Trophoblast cell (in vitro differentiated cells and primary cell): ENCODE data around the gene WNT1.

Experiments
- DNase-seq, 2 donors: peaks; one replicate each; pipeline ENCODE4 v3.0.0-alpha.2; 2016
- H2AFZ ChIP-seq: 2 replicates; pipeline ENCODE4 v1.6.1; 2013; ENCODE audit warnings: low read length, moderate library complexity, mild to moderate bottlenecking; ENCODE audit not compliant: insufficient read depth, poor library complexity
- H2AK5ac ChIP-seq: 2 replicates; pipeline ENCODE4 v1.6.1; 2013; ENCODE audit warnings: mild to moderate bottlenecking, low read length
- H2BK120ac ChIP-seq: 2 replicates; pipeline ENCODE4 v1.6.1; 2013; ENCODE audit warnings: low read length, mild to moderate bottlenecking, moderate library complexity; ENCODE audit not compliant: insufficient read depth, poor library complexity
- H2BK12ac ChIP-seq: 2 replicates; pipeline ENCODE4 v1.6.1; 2013; ENCODE audit warnings: mild to moderate bottlenecking, low read length, moderate library complexity
- H2BK5ac ChIP-seq: 2 replicates; pipeline ENCODE4 v1.6.1; 2013; ENCODE audit warnings: low read length, low read depth, moderate library complexity, mild to moderate bottlenecking; ENCODE audit not compliant: poor library complexity
- H3K14ac ChIP-seq: 2 replicates; pipeline ENCODE4 v1.6.1; 2013; ENCODE audit warnings: mild to moderate bottlenecking, low read length
- H3K18ac ChIP-seq: 2 replicates; pipeline ENCODE4 v1.6.1; 2013; ENCODE audit warnings: mild to moderate bottlenecking, low read length
- H3K23ac ChIP-seq: 2 replicates; pipeline ENCODE4 v1.6.1; 2013; ENCODE audit warnings: low read length
- H3K27ac ChIP-seq: 2 replicates; pipeline ENCODE4 v1.5.1; 2013; ENCODE audit warnings: low read depth, mild to moderate bottlenecking, inconsistent platforms, low read length, moderate library complexity
- H3K27me3 ChIP-seq: 2 replicates; pipeline ENCODE4 v1.6.1; 2013; ENCODE audit warnings: inconsistent platforms, mild to moderate bottlenecking, low read length, moderate library complexity; ENCODE audit not compliant: insufficient read depth
- H3K36me3 ChIP-seq, 2 experiments: 1 replicate in 1 of 2; 2 replicates in 1 of 2; pipeline ENCODE4 v1.6.1; 2013; ENCODE audit warnings: low read length in 2 of 2, mild to moderate bottlenecking in 2 of 2, moderate library complexity in 1 of 2; ENCODE audit not compliant: insufficient read depth in 2 of 2, control insufficient read depth in 1 of 2
- H3K4ac ChIP-seq: 2 replicates; pipeline ENCODE4 v1.6.1; 2013; ENCODE audit warnings: low read depth, mild to moderate bottlenecking, low read length, moderate library complexity
- H3K4me1 ChIP-seq, 2 experiments: 1 replicate in 1 of 2; 2 replicates in 1 of 2; pipeline ENCODE4 v1.6.1; 2013; ENCODE audit warnings: low read length in 2 of 2, mild to moderate bottlenecking in 2 of 2, moderate library complexity in 1 of 2; ENCODE audit not compliant: insufficient read depth in 2 of 2, control insufficient read depth in 1 of 2
- H3K4me2 ChIP-seq: 2 replicates; pipeline ENCODE4 v1.6.1; 2013; ENCODE audit warnings: inconsistent platforms, mild to moderate bottlenecking, low read length, moderate library complexity
- H3K4me3 ChIP-seq: 2 replicates; pipeline ENCODE4 v1.5.1; 2013; ENCODE audit warnings: mild to moderate bottlenecking, low read depth, low read length, inconsistent platforms
- H3K79me1 ChIP-seq: one replicate; pipeline ENCODE4 v1.6.1; 2013; ENCODE audit warnings: low read length
- H3K79me2 ChIP-seq: 2 replicates; pipeline ENCODE4 v1.6.1; 2013; ENCODE audit warnings: low read length, mild to moderate bottlenecking; ENCODE audit not compliant: control insufficient read depth, insufficient read depth, poor library complexity
- H3K9ac ChIP-seq: 2 replicates; pipeline ENCODE4 v1.6.1; 2013; ENCODE audit warnings: mild to moderate bottlenecking, low read length
- H3K9me3 ChIP-seq: 2 replicates; pipeline ENCODE4 v1.6.1; 2013; ENCODE audit warnings: low read depth, mild to moderate bottlenecking, control low read depth, inconsistent platforms, low read length; ENCODE audit not compliant: insufficient read depth
- H4K12ac ChIP-seq: 2 replicates; pipeline ENCODE4 v1.6.1; 2013; ENCODE audit warnings: low read depth, mild to moderate bottlenecking, low read length, moderate library complexity
- H4K8ac ChIP-seq: 2 replicates; pipeline ENCODE4 v1.6.1; 2013; ENCODE audit warnings: low read depth, mild to moderate bottlenecking, low read length, moderate library complexity
- H4K91ac ChIP-seq: one replicate; pipeline ENCODE4 v1.6.1; 2013; ENCODE audit warnings: low read depth, mild to moderate bottlenecking, low read length, moderate library complexity
- WGBS: extraction: QIAGEN DNeasy Blood & Tissue Kit; methylation state at CpG from one replicate; pipeline ENCODE4 v1.1.7; 2013; ENCODE audit warnings: missing lambda C conversion rate; ENCODE audit not compliant: insufficient read length, insufficient coverage; ENCODE audit errors: extremely low coverage; 5-methylcytosine and 5-hydroxymethylcytosine counted together

WNT1 gene

DNA sequence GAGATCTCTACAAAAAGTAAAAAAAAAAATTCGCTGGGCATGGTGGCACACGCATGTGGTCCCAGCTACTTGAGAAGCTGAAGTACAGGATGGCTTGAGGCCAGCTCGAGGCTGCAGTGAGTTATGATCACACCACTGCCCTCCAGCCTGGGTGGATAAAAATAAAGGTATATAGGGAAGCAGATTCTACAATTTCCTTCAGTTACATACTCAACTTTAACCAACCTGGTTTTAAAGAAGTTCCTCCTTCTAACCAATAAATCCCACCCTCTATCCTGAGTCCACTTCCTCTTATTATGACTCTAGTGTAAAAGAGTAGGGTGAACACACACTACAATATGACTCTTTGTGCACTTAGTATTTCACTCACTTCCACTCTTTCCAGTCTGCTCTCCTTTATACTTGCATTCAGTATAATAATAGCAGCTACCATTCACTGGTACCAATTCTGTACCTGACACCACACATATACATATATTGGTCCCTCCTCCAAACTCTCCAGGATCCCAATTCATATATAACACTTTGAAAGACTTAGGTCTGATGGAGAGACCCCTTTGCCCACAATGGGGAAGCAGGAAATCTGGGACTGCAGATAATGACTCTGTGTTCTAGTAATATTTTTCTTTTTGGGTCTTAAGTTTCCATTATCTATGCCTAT, 23.2 kb upstream of the WNT1 start:
- no peak overlapping the region for H4K91ac ChIP-seq
- H3K18ac ChIP-seq = no peak overlapping the region
- H3K27ac ChIP-seq = no peak overlapping the region
- peaks cover 14% of the 10 kb centered on the region for H3K79me2 ChIP-seq
- peaks cover 9% of the 10 kb centered on the region for H3K79me1 ChIP-seq
- H4K8ac ChIP-seq = no peak overlapping the region
- peaks cover 5 to 8% of the 10 kb centered on the region in 2 experiments for H3K4me1 ChIP-seq
- H4K12ac ChIP-seq = no peak overlapping the region
- no peak for DNase-seq
- WGBS = no CpG with 5 or more reads among the region's 3 CpGs
- no peaks in the 10 kb centered on the region for H3K9me3 ChIP-seq
- no peaks in the 10 kb centered on the region for H3K27me3 ChIP-seq
- H3K4ac ChIP-seq = peak overlapping the region; percentile 58
- H3K14ac ChIP-seq = no peak overlapping the region
- H2AFZ ChIP-seq = no peak overlapping the region
- H3K4me3 ChIP-seq = no peak overlapping the region
- H2BK5ac ChIP-seq = no peak overlapping the region
- H2BK120ac ChIP-seq = no peak overlapping the region
- peaks cover 3 to 13% of the 10 kb centered on the region in 2 experiments for H3K36me3 ChIP-seq
- no peak overlapping the region for H2AK5ac ChIP-seq
- H3K4me2 ChIP-seq = no peak overlapping the region
- no peak overlapping the region for H2BK12ac ChIP-seq
- H3K23ac ChIP-seq = no peak overlapping the region
- no peak overlapping the region for H3K9ac ChIP-seq

DNA sequence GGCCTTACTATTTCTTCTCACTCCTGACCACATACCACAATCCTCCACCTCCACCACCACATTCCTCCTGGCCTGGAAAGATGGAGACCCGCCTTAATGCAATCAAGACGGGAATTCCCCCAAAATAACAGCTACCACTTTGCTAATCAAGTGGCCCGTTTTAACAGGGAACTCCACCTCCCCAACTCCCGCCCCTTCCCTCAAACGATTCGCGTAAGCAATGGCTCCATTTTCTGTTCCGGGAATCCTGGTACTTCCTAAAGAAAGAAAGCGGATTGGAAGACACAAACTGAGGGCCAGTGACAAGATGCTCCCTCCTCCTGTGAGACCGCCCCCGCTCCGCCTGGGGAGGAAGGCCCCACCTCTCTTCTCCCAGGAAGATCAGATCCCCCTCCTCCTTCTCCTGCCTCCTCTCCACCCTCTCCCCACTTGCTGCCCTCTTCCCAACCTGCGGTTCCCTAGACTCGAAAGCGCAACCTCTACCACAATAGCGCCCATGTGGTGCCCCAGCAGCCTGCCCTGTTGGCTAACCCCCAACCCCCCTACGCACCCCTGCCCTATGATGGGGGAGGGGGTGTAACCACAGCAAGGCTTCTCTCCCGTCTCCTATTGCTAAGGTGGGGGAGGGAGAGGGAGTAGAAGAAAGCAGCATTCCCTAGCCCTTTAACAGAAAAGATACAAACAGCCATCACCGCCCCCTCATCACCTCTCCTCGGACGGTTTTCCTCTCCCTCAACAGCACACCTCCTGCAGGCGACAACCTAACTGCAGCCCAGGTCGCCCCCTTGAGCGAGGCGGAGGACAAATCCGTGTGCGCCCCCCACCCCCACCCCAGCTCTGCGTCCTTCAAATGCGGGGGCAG, 21.6 kb upstream of the WNT1 start:
- no peak overlapping the region for H3K23ac ChIP-seq
- H3K36me3 ChIP-seq = peaks cover 3 to 13% of the 10 kb centered on the region in 2 experiments
- DNase-seq = peak; percentile 93 to 94
- H3K9ac ChIP-seq = peak overlapping the region; percentile 86
- H3K27ac ChIP-seq = peak overlapping the region; percentile 76
- peak overlapping the region; percentile 81 for H2BK120ac ChIP-seq
- no peaks in the 10 kb centered on the region for H3K9me3 ChIP-seq
- peaks cover 14% of the 10 kb centered on the region for H3K79me2 ChIP-seq
- peak overlapping the region; percentile 93 for H3K14ac ChIP-seq
- H2BK12ac ChIP-seq = peak overlapping the region; percentile 2
- H4K12ac ChIP-seq = peak overlapping the region; percentile 88
- H3K4me1 ChIP-seq = peaks cover 5 to 8% of the 10 kb centered on the region in 2 experiments
- peak overlapping the region; percentile 90 for H4K91ac ChIP-seq
- H3K4me3 ChIP-seq = peak overlapping the region; percentile 95
- peak overlapping the region; percentile 82 for H3K18ac ChIP-seq
- H2AFZ ChIP-seq = peak overlapping the region; percentile 92
- H3K4ac ChIP-seq = peak overlapping the region; percentile 93
- H3K4me2 ChIP-seq = peak overlapping the region; percentile 98
- H4K8ac ChIP-seq = peak overlapping the region; percentile 87
- H3K27me3 ChIP-seq = no peaks in the 10 kb centered on the region
- peak overlapping the region; percentile 91 for H2AK5ac ChIP-seq
- peak overlapping the region; percentile 53 for H2BK5ac ChIP-seq
- WGBS = no CpG with 5 or more reads among the region's 29 CpGs
- peaks cover 9% of the 10 kb centered on the region for H3K79me1 ChIP-seq

DNA sequence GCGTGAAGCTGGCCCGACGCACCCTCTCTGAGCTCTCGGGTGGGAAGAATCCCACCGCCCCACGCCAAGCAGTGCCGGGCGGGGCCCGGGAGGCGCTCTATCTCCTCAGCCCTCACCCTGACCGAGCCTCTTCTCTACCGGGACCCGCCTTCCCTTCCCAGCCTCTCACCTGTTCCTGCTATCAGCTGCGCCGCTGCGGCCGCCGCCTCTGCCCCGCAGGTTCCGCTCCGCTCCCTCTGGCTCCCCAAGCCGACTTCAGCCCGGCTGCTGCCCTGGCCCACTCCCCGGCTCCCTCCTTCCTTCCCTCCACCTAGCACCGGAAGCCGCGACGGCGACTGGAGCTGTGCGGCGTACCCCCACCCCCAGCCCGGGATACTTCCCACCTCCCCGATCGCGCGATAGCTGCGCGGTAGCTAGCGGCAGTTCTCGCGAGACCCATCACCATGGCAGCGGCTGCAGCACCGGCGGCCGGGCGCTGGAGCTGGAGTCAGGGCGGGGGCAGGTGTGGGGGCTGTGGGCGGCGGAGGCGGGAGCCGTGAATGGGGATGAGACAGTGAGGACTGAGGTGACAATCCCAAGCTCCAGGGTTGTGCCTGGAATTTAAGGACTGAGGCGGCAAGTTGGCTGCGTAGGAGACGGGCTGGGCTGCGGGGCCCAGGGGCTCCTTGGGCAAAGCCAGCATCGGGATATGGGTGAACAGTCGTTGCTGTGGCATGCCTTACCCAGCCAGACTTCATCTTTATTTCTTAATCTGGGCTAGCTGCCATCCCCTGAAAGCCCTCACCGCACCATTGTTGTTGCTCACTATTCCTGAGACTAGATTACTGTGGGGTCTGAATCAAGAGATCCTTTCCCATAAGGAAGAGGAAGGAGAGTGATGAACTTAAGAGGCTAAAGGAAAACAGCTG, 20.7 kb upstream of the WNT1 start, which contains the start of gene ARF3:
TSS of gene ARF3 (minus strand) at position 347 of the 908 bp plus-strand sequence. CDS start 16,392 bp downstream, outside the sequence.
- Histone ChIP-seq H3K36me3 (peaks cover 3 to 13% of the 10 kb centered on the region in 2 experiments), H2BK5ac (peak within 1 kb of the TSS; percentile 53), H3K4me2 (peak within 1 kb of the TSS; percentile 98), H3K27me3 (no peaks in the 10 kb centered on the region), H3K4ac (peak within 1 kb of the TSS; percentile 93), H2AK5ac (peak within 1 kb of the TSS; percentile 91), H2AFZ (peak within 1 kb of the TSS; percentile 92), H3K14ac (peak within 1 kb of the TSS; percentile 93), H3K9me3 (no peaks in the 10 kb centered on the region), H3K9ac (peak within 1 kb of the TSS; percentile 86), H3K18ac (peak within 1 kb of the TSS; percentile 82), H4K91ac (peak within 1 kb of the TSS; percentile 90), H4K8ac (peak within 1 kb of the TSS; percentile 93), H2BK12ac (peak within 1 kb of the TSS; percentile 2), H3K27ac (peak within 1 kb of the TSS; percentile 76), H3K79me1 (peaks cover 9% of the 10 kb centered on the region), H3K4me1 (peaks cover 5 to 8% of the 10 kb centered on the region in 2 experiments), H2BK120ac (peak within 1 kb of the TSS; percentile 81), H4K12ac (peak within 1 kb of the TSS; percentile 88), H3K4me3 (peak within 1 kb of the TSS; percentile 95), H3K23ac (no peak within 1 kb of the TSS), H3K79me2 (peaks cover 14% of the 10 kb centered on the region)
- DNase-seq = peak; percentile 94 to 96
- no CpG with 5 or more reads among the region's 58 CpGs for WGBS

DNA sequence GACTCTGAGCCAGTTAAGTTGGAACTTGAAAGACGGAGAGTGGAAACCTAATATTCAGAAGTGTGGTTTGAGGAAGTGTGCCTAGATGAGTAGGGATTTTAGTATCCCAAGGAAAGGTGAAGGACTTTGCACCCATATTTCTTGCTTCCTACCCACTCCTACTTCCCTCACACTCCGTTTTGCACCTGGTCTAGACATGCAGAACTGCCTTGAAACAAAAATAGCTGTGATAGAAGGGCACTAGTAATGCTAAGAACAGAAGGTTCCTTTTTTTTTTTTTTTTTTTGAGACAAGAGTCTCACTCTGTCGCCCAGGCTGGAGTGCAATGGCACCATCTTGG, 20.1 kb upstream of the WNT1 start:
- Histone ChIP-seq H2AFZ (no peak overlapping the region), H3K79me2 (peaks cover 14% of the 10 kb centered on the region), H3K27ac (no peak overlapping the region), H3K9me3 (no peaks in the 10 kb centered on the region), H2BK5ac (no peak overlapping the region), H4K91ac (no peak overlapping the region), H3K9ac (no peak overlapping the region), H3K14ac (no peak overlapping the region), H4K12ac (no peak overlapping the region), H2BK120ac (no peak overlapping the region), H3K36me3 (peaks cover 2 to 7% of the 10 kb centered on the region in 2 experiments), H4K8ac (peak overlapping the region; percentile 93), H3K79me1 (peaks cover 9% of the 10 kb centered on the region), H3K4ac (no peak overlapping the region), H3K4me1 (peaks cover 5 to 8% of the 10 kb centered on the region in 2 experiments), H3K23ac (no peak overlapping the region), H3K27me3 (no peaks in the 10 kb centered on the region), H3K4me2 (peak overlapping the region; percentile 98), H2BK12ac (no peak overlapping the region), H3K4me3 (no peak overlapping the region), H2AK5ac (no peak overlapping the region), H3K18ac (no peak overlapping the region)
- DNase-seq = no peak
- WGBS = no CpG with 5 or more reads among the region's 3 CpGs
